HG02642 (cell line): ENCODE measurements around the gene TIGAR.

Source experiments
- ATAC-seq: cut with Tn5 transposase; IDR thresholded peaks from one replicate; pipeline ENCODE4 v1.9.1; 2021; ENCODE audit warnings: mild to moderate bottlenecking; ENCODE audit not compliant: unreplicated experiment, poor library complexity

Gene TIGAR

GRCh38 chr12:4320853-4321701 is at the start of gene TIGAR:
TIGAR (plus strand) TSS chr12:4321213; CDS start chr12:4321272, 59 bp downstream.
- peak; percentile 97 for ATAC-seq

- peak; percentile 52 for ATAC-seq
Measured at GRCh38 chr12:4271717-4272423, 49.1 kb upstream of the TIGAR start.

- ATAC-seq: peak; percentile 9
Measured at GRCh38 chr12:4272424-4273272, 48.4 kb upstream of the TIGAR start.

- no peak for ATAC-seq
Measured at GRCh38 chr12:4273273-4273651, 47.8 kb upstream of the TIGAR start.

- ATAC-seq: no peak
Measured at GRCh38 chr12:4273652-4274395, 47.2 kb upstream of the TIGAR start, which contains the start of gene CCND2. CCND2 (plus strand) TSS chr12:4273762; CDS start chr12:4274041, 279 bp downstream.

- no peak for ATAC-seq
Measured at GRCh38 chr12:4274396-4275015, 46.5 kb upstream of the TIGAR start.

GRCh38 chr12:4275016-4275869 is 45.8 kb upstream of the TIGAR start:
- ATAC-seq: no peak

GRCh38 chr12:4275870-4276301 is 45.1 kb upstream of the TIGAR start:
- ATAC-seq: no peak

GRCh38 chr12:4276524-4277204 is 44.3 kb upstream of the TIGAR start:
- peak; percentile 25 for ATAC-seq

- ATAC-seq: no peak
Measured at GRCh38 chr12:4277205-4277543, 43.8 kb upstream of the TIGAR start.

- ATAC-seq: no peak
Measured at GRCh38 chr12:4277857-4278256, 43.2 kb upstream of the TIGAR start.

GRCh38 chr12:4278329-4279197 is 42.5 kb upstream of the TIGAR start:
- no peak for ATAC-seq

- ATAC-seq: no peak
Measured at GRCh38 chr12:4279198-4279690, 41.8 kb upstream of the TIGAR start.

GRCh38 chr12:4280351-4281163 is 40.5 kb upstream of the TIGAR start:
- no peak for ATAC-seq

GRCh38 chr12:4281173-4281654 is 39.8 kb upstream of the TIGAR start:
- no peak for ATAC-seq
